MCF 10A (cell line): ENCODE data around the gene CSF3R. TPM values are rescaled to one million over a fixed set of nuclear protein-coding genes. Genes with fewer than 3 reads are reported as not detected.
A peak's percentile ranks its signal among the peaks of the same experiment; 100 is the strongest.
"Not testable (repeated sequence)": the region's sequence is repeated elsewhere in the genome, so short reads cannot be mapped to it uniquely, and the experiment has no call there.

ENCODE experiments used
- BruUV-seq: library from RNA; stranded (reverse); fragments of 400-500 nt; replicated peaks from 2 replicates; lab custom pipeline; 2021; lab: Mats Ljungman, UMichigan
- CTCF ChIA-PET: fragments of 300-600 bp; sonication (Branson Sonifier 250); formaldehyde crosslinking; extraction: SDS; loops from one replicate; lab custom pipeline; 2021; ENCODE audit warnings: antibody characterized with exemption, inconsistent platforms; lab: Yijun Ruan, JAX
- POLR2A ChIA-PET: fragments of 300-600, 350-650 bp; sonication (Branson Sonifier 250); formaldehyde crosslinking; extraction: SDS; loops from one replicate; lab custom pipeline; 2020; ENCODE audit warnings: antibody characterized with exemption, inconsistent platforms; lab: Yijun Ruan, JAX
- DNase-seq: peaks from one replicate; pipeline ENCODE4 v3.0.0-alpha.2; 2018; ENCODE audit not compliant: unreplicated experiment
- H3K27ac Mint-ChIP-seq: one replicate; pipeline ENCODE4 v1.8.0; 2022; ENCODE audit warnings: mild to moderate bottlenecking, low read depth, mixed read lengths; ENCODE audit not compliant: unreplicated experiment
- H3K27me3 Mint-ChIP-seq: one replicate; pipeline ENCODE4 v1.8.0; 2022; ENCODE audit warnings: mixed read lengths; ENCODE audit not compliant: insufficient read depth, unreplicated experiment
- H3K36me3 Mint-ChIP-seq: one replicate; pipeline ENCODE4 v1.8.0; 2022; ENCODE audit warnings: mild to moderate bottlenecking, moderate library complexity, mixed read lengths; ENCODE audit not compliant: insufficient read depth, unreplicated experiment
- H3K4me1 Mint-ChIP-seq: one replicate; pipeline ENCODE4 v1.8.0; 2022; ENCODE audit warnings: mixed read lengths; ENCODE audit not compliant: insufficient read depth, unreplicated experiment
- H3K4me3 Mint-ChIP-seq: one replicate; pipeline ENCODE4 v1.8.0; 2022; ENCODE audit warnings: mild to moderate bottlenecking, moderate library complexity, mixed read lengths; ENCODE audit not compliant: unreplicated experiment
- H3K9me3 Mint-ChIP-seq: one replicate; pipeline ENCODE4 v1.8.0; 2022; ENCODE audit warnings: mixed read lengths; ENCODE audit not compliant: unreplicated experiment
- intact Hi-C: fragments of 100-400 bp; cut with micrococcal nuclease; formaldehyde crosslinking; loops from 2 replicates; pipeline ENCODE4 v1.14.1; 2022
- total RNA-seq: library from RNA; stranded (reverse); gene quantifications from 2 replicates; pipeline ENCODE4 v1.2.3, GENCODE V29; 2022
- TF ChIP-seq, protein P1 (sequence below): fragments of 200-600 bp; IDR thresholded peaks from one replicate; pipeline ENCODE4 v1.8.0; 2022; ENCODE audit warnings: antibody characterized with exemption, mild to moderate bottlenecking; ENCODE audit not compliant: unreplicated experiment

Gene CSF3R
- total RNA-seq, 1 experiment from 2014 or later: not detected

DNA sequence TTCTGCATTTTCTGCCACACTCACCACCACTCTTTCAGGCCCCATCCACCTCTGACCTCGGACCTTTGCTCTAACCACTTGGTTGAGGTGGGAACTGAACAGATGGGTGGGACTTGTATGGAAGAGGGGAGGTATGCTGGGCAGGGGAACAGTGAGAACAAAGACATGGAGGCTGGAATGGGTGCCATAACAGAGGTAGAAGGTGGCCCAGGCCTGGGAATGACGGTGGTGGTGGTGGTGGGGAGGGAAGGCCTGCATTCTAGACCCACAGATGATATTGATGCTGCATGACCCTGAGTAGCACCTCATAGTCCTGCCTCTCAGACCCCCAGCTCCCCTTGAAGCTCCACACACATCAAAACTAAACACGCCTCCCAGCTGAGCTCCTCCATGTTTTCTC lies 5.2 kb upstream of the CSF3R start:
- intact Hi-C loops: no loop called here
- ChIA-PET CTCF (interaction anchor here (0.6 kb wide), 1 partner anchor 264 kb away, joined by 3 read pairs; the partner anchor contains the start of gene THRAP3), POLR2A (interaction anchor here (1.8 kb wide), 1 partner anchor 23 kb away, joined by 7 read pairs; the partner anchor contains the start of gene MRPS15)
- TF ChIP-seq, protein P1, sequence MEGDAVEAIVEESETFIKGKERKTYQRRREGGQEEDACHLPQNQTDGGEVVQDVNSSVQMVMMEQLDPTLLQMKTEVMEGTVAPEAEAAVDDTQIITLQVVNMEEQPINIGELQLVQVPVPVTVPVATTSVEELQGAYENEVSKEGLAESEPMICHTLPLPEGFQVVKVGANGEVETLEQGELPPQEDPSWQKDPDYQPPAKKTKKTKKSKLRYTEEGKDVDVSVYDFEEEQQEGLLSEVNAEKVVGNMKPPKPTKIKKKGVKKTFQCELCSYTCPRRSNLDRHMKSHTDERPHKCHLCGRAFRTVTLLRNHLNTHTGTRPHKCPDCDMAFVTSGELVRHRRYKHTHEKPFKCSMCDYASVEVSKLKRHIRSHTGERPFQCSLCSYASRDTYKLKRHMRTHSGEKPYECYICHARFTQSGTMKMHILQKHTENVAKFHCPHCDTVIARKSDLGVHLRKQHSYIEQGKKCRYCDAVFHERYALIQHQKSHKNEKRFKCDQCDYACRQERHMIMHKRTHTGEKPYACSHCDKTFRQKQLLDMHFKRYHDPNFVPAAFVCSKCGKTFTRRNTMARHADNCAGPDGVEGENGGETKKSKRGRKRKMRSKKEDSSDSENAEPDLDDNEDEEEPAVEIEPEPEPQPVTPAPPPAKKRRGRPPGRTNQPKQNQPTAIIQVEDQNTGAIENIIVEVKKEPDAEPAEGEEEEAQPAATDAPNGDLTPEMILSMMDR: no peak
- H3K27ac Mint-ChIP-seq: peak overlapping the region; percentile 75
- no peak overlapping the region for H3K4me3 Mint-ChIP-seq
- no peaks in the 10 kb centered on the region for H3K9me3 Mint-ChIP-seq
- no peaks in the 10 kb centered on the region for H3K27me3 Mint-ChIP-seq
- no TSS peak for BruUV-seq
- peaks cover 6% of the 10 kb centered on the region for H3K4me1 Mint-ChIP-seq
- DNase-seq: no peak
- no peaks in the 10 kb centered on the region for H3K36me3 Mint-ChIP-seq

DNA sequence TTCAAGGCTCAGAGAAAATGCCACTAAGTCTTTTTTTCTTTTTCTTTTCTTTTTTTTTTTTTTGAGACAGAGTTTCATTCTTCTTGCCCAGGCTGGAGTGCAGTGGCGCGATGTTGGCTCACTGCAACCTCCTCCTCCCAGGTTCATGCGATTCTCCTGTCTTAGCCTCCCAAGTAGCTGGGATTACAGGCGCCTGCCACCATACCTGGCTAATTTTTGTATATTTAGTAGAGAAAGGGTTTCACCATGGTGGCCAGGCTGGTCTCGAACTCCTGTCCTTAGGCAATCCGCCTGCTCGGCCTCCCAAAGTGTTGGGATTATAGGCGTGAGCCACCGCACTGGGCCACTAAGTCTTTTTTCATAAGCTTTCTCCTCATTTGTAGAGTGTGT lies 4.6 kb upstream of the CSF3R start:
- ChIA-PET CTCF (interaction anchor here (0.6 kb wide), 1 partner anchor 263 kb away, joined by 3 read pairs; the partner anchor contains the start of gene THRAP3), POLR2A (interaction anchor here (0.9 to 1.8 kb wide), 2 partner anchors 23 to 37 kb away, joined by 4 to 7 read pairs; partner anchors contain the start of genes MRPS15 and OSCP1)
- intact Hi-C loops, DNase-seq, H3K27me3 Mint-ChIP-seq, H3K4me1 Mint-ChIP-seq, H3K36me3 Mint-ChIP-seq, H3K9me3 Mint-ChIP-seq, BruUV-seq: not testable (repeated sequence)
- Mint-ChIP-seq H3K27ac (peak overlapping the region; percentile 75), H3K4me3 (peak overlapping the region; percentile 36)

DNA sequence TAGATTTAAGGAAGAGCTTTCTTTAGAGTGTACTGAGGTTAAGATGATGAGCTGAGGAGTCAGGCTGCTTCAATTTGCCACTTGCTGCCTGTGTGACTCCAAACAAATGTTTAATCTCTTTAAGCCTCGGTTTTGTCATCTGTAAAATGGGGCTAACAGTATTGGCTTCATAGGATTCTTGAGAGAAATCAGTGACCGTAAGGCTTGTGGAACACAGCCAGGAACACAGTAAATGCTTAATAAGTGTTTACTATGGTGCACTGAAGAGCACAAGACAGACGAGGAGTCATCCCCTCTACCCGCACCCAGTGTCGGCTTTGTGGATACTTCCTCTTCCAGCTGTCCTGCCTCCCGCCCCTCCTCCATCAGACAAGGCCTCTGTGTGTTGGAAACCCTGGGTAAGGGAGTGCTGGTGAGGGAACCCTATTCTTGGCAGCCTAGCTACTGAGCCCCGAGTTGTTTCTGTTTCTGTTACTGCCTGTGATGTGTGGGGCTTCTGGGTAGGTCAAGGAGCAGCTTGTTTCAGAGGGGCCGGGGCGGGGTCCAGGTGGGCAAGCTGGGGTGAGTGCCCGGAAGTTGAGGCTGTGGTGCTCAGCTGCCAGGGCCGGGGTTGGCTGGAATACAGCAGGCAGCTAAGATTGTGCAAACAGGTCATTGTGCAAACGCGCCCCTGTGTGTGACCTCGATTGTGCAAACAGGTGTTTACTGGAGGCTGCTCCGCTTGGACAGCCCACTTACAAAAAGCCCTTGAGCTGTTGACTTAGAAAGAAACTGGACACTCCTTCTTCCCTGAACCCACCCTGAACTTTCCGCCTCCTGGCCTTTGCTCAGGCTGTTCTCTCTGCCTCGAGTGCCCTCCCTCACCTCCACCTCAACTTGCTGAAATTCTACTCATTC lies 4.0 kb upstream of the CSF3R start:
- H3K4me1 Mint-ChIP-seq: peaks cover 12% of the 10 kb centered on the region
- H3K27ac Mint-ChIP-seq: peak overlapping the region; percentile 75
- H3K27me3 Mint-ChIP-seq: no peaks in the 10 kb centered on the region
- ChIA-PET POLR2A (interaction anchor here (0.9 to 1.8 kb wide), 2 partner anchors 22 to 36 kb away, joined by 4 to 7 read pairs; partner anchors contain the start of genes MRPS15 and OSCP1), CTCF (no interaction called here)
- no TSS peak for BruUV-seq
- TF ChIP-seq, protein P1: no peak
- peak overlapping the region; percentile 36 for H3K4me3 Mint-ChIP-seq
- no peaks in the 10 kb centered on the region for H3K9me3 Mint-ChIP-seq
- no peaks in the 10 kb centered on the region for H3K36me3 Mint-ChIP-seq
- DNase-seq: peak; percentile 96
- intact Hi-C loops: no loop called here

DNA sequence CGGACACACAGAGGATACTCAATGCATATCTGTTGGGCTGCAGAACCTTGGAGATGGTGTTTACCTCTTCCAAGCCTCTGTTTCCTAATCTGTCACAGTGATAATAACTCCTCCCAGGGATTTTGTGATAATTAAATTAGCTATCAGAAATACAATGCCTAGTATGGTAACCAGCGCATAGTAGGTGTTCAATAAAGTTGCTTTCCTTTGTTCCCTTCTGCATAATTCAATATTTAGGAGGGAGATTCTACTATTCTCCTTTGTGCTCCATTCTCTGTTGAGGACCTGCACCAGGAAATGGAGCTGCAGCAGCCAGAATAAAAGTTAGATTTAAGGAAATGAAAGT lies 3.4 kb upstream of the CSF3R start:
- Mint-ChIP-seq H3K27me3 (no peaks in the 10 kb centered on the region), H3K9me3 (no peaks in the 10 kb centered on the region), H3K4me3 (no peak overlapping the region), H3K36me3 (no peaks in the 10 kb centered on the region), H3K27ac (no peak overlapping the region), H3K4me1 (peaks cover 12% of the 10 kb centered on the region)
- no TSS peak for BruUV-seq
- ChIA-PET CTCF (no interaction called here), POLR2A (no interaction called here)
- TF ChIP-seq, protein P1: no peak
- intact Hi-C loops: no loop called here
- DNase-seq: no peak
